NCI-H187 treated with DMSO at 0.1 percent for 48 hours (cell line): Measurements from ENCODE around the gene MRPS10.

Experiments
- DNase-seq: peaks from one replicate; lab custom pipeline; 2025; lab: John Stamatoyannopoulos, UW

MRPS10 gene

GRCh38 chr6:42217519-42218367 is at the start of gene MRPS10:
Gene MRPS10, minus strand, starts transcription at chr6:42217861. Its CDS starts 12 bp downstream, at chr6:42217849.
- peak; percentile 80 for DNase-seq

GRCh38 chr6:42266538-42266937 is 48.9 kb upstream of the MRPS10 start:
- DNase-seq: no peak

- no peak for DNase-seq
Measured at GRCh38 chr6:42264852-42265390, 47.3 kb upstream of the MRPS10 start.

GRCh38 chr6:42264162-42264851 is 46.6 kb upstream of the MRPS10 start:
- DNase-seq: no peak

- DNase-seq: no peak
Measured at GRCh38 chr6:42263165-42263728, 45.6 kb upstream of the MRPS10 start.

GRCh38 chr6:42260972-42261371 is 43.3 kb upstream of the MRPS10 start:
- no peak for DNase-seq

GRCh38 chr6:42260396-42260888 is 42.8 kb upstream of the MRPS10 start:
- DNase-seq: no peak

- DNase-seq: no peak
Measured at GRCh38 chr6:42259841-42260395, 42.3 kb upstream of the MRPS10 start.

- no peak for DNase-seq
Measured at GRCh38 chr6:42259286-42259685, 41.6 kb upstream of the MRPS10 start.

- no peak for DNase-seq
Measured at GRCh38 chr6:42257614-42258013, 40.0 kb upstream of the MRPS10 start.

- DNase-seq: no peak
Measured at GRCh38 chr6:42257063-42257462, 39.4 kb upstream of the MRPS10 start.

- DNase-seq: no peak
Measured at GRCh38 chr6:42255050-42255449, 37.4 kb upstream of the MRPS10 start.

- DNase-seq: no peak
Measured at GRCh38 chr6:42254505-42254904, 36.8 kb upstream of the MRPS10 start.

GRCh38 chr6:42251911-42252637 is 34.4 kb upstream of the MRPS10 start:
- no peak for DNase-seq

- DNase-seq: no peak
Measured at GRCh38 chr6:42251500-42251899, 33.8 kb upstream of the MRPS10 start.

GRCh38 chr6:42250274-42250931 is 32.7 kb upstream of the MRPS10 start:
- no peak for DNase-seq

- no peak for DNase-seq
Measured at GRCh38 chr6:42249279-42249678, 31.6 kb upstream of the MRPS10 start.

- DNase-seq: no peak
Measured at GRCh38 chr6:42243046-42243445, 25.4 kb upstream of the MRPS10 start.

- DNase-seq: no peak
Measured at GRCh38 chr6:42241915-42242314, 24.3 kb upstream of the MRPS10 start.

- DNase-seq: no peak
Measured at GRCh38 chr6:42239736-42240375, 22.2 kb upstream of the MRPS10 start.
